HEK293 (cell line): Measurements from ENCODE around the gene YIPF2.

Experiments used
- CTCF ChIA-PET: fragments of 350-600 bp; formaldehyde crosslinking; extraction: SDS; loops from one replicate; lab custom pipeline; 2021; ENCODE audit warnings: antibody characterized with exemption; lab: Yijun Ruan, JAX
- POLR2A ChIA-PET: fragments of 300-600 bp; formaldehyde crosslinking; extraction: SDS; loops from one replicate; lab custom pipeline; 2020; ENCODE audit warnings: antibody characterized with exemption, inconsistent platforms; lab: Yijun Ruan, JAX
- H3K27ac ChIP-seq: fragments of 200-500 bp; sonication (Bioruptor generic); 2 replicates; pipeline ENCODE4 v1.5.1; 2014; ENCODE audit warnings: low read depth, low read length, control low read depth, inconsistent platforms; ENCODE audit errors: extremely low read depth
- H3K36me3 ChIP-seq, 2 experiments: fragments of 200-500 bp in 1 of 2; sonication (Bioruptor generic) in 1 of 2; 1 replicate in 1 of 2; 2 replicates in 1 of 2; pipeline ENCODE4 v1.5.1; 2014 to 2017; ENCODE audit warnings: inconsistent platforms in 2 of 2, low read length in 2 of 2; ENCODE audit not compliant: control insufficient read depth in 2 of 2, insufficient read depth in 1 of 2
- H3K4me1 ChIP-seq: fragments of 200-500 bp; sonication (Bioruptor generic); 2 replicates; pipeline ENCODE4 v1.5.1; 2014; ENCODE audit warnings: mild to moderate bottlenecking, low read length, inconsistent platforms; ENCODE audit not compliant: control insufficient read depth, insufficient read depth
- H3K4me3 ChIP-seq: 2 replicates; pipeline ENCODE4 v1.5.1; 2011; ENCODE audit warnings: low read depth, mild to moderate bottlenecking, control low read depth, low read length, moderate library complexity
- H3K9me3 ChIP-seq: fragments of 200-500 bp; sonication (Bioruptor generic); 2 replicates; pipeline ENCODE4 v1.5.1; 2014; ENCODE audit warnings: low read depth, low read length, inconsistent platforms; ENCODE audit not compliant: control insufficient read depth, insufficient read depth
- GLI2 ChIP-seq: fragments of 450-650 bp; formaldehyde crosslinking; IDR thresholded peaks from 2 replicates; pipeline ENCODE4; 2017; ENCODE audit warnings: missing biosample characterization, missing genetic modification characterization, low read depth, borderline replicate concordance
- HOXA7 ChIP-seq: sonication (generic); formaldehyde crosslinking; IDR thresholded peaks from 2 replicates; pipeline ENCODE4 v1.8.1; 2022; ENCODE audit warnings: missing genetic modification reagents, borderline replicate concordance
- HOXC10 ChIP-seq: sonication (generic); formaldehyde crosslinking; IDR thresholded peaks from 2 replicates; pipeline ENCODE4 v1.8.1; 2023; ENCODE audit warnings: mild to moderate bottlenecking, missing genetic modification reagents
- MEIS1 ChIP-seq: sonication (generic); formaldehyde crosslinking; IDR thresholded peaks from 2 replicates; pipeline ENCODE4 v1.8.1; 2022; ENCODE audit warnings: missing genetic modification reagents, mild to moderate bottlenecking, borderline replicate concordance
- OSR2 ChIP-seq: fragments of 450-650 bp; formaldehyde crosslinking; IDR thresholded peaks from 2 replicates; pipeline ENCODE4 v1.5.1; 2016; ENCODE audit warnings: missing biosample characterization, missing genetic modification characterization
- SETDB1 ChIP-seq: IDR thresholded peaks from one replicate; pipeline ENCODE4 v1.6.1; 2017; ENCODE audit warnings: mild to moderate bottlenecking, low read length, moderate library complexity, mixed read lengths; ENCODE audit not compliant: insufficient read length
- TSHZ1 ChIP-seq: fragments of 450-650 bp; formaldehyde crosslinking; IDR thresholded peaks from 2 replicates; pipeline ENCODE4 v1.5.1; 2016; ENCODE audit warnings: missing biosample characterization, missing genetic modification characterization, borderline replicate concordance
- ZNF157 ChIP-seq: fragments of 450-650 bp; formaldehyde crosslinking; IDR thresholded peaks from 2 replicates; pipeline ENCODE4 v1.5.1; 2016; ENCODE audit warnings: missing biosample characterization, missing genetic modification characterization
- ZNF274 ChIP-seq, 2 experiments: fragments of 200-500 bp in 1 of 2; fragments of 450-650 bp in 1 of 2; sonication (Bioruptor generic) in 1 of 2; formaldehyde crosslinking in 1 of 2; IDR thresholded peaks; 2 replicates each; pipeline versions ENCODE4 v1.5.1 to v1.6.1; 2014 to 2016; ENCODE audit warnings: borderline replicate concordance in 1 of 2, inconsistent platforms in 1 of 2, low read length in 1 of 2, missing biosample characterization in 1 of 2, missing genetic modification characterization in 1 of 2
- ZNF366 ChIP-seq: fragments of 450-650 bp; formaldehyde crosslinking; conservative IDR thresholded peaks from 2 replicates; pipeline ENCODE4 v1.5.1; 2016; ENCODE audit warnings: missing biosample characterization, missing genetic modification characterization
- ZNF433 ChIP-seq: fragments of 450-650 bp; formaldehyde crosslinking; IDR thresholded peaks from 2 replicates; pipeline ENCODE4 v1.5.1; 2016; ENCODE audit warnings: missing biosample characterization, missing genetic modification characterization, low read depth
- ZNF501 ChIP-seq: fragments of 450-650 bp; formaldehyde crosslinking; IDR thresholded peaks from 2 replicates; pipeline ENCODE4 v1.5.1; 2016; ENCODE audit warnings: missing biosample characterization, missing genetic modification characterization
- ZNF544 ChIP-seq: fragments of 450-650 bp; formaldehyde crosslinking; IDR thresholded peaks from 2 replicates; pipeline ENCODE4 v1.5.0; 2017; ENCODE audit warnings: missing biosample characterization, missing genetic modification characterization
- ZNF549 ChIP-seq: fragments of 450-650 bp; IDR thresholded peaks from 2 replicates; pipeline ENCODE4 v1.5.1; 2018; ENCODE audit warnings: missing biosample characterization, missing genetic modification characterization, mild to moderate bottlenecking, inconsistent platforms, moderate library complexity
- ZNF629 ChIP-seq: fragments of 450-650 bp; formaldehyde crosslinking; IDR thresholded peaks from 2 replicates; pipeline ENCODE4 v1.5.1; 2017; ENCODE audit warnings: missing biosample characterization, missing genetic modification characterization
- ZNF658 ChIP-seq: fragments of 450-650 bp; formaldehyde crosslinking; IDR thresholded peaks from 2 replicates; pipeline ENCODE4; 2016; ENCODE audit warnings: missing biosample characterization, missing genetic modification characterization
- ZNF776 ChIP-seq: fragments of 450-650 bp; formaldehyde crosslinking; IDR thresholded peaks from 2 replicates; pipeline ENCODE4 v1.5.0; 2017; ENCODE audit warnings: missing biosample characterization, missing genetic modification characterization, borderline replicate concordance
- TF ChIP-seq, protein P1 (sequence below): fragments of 450-650 bp; formaldehyde crosslinking; IDR thresholded peaks from 2 replicates; pipeline ENCODE4 v1.5.1; 2016; ENCODE audit warnings: missing biosample characterization, missing genetic modification characterization
- TF ChIP-seq, protein P2 (sequence below): fragments of 450-650 bp; IDR thresholded peaks from 2 replicates; pipeline ENCODE4 v1.5.1; 2018; ENCODE audit warnings: missing biosample characterization, mild to moderate bottlenecking, missing genetic modification characterization
- TF ChIP-seq, protein P3 (sequence below): IDR thresholded peaks from 2 replicates; pipeline ENCODE4 v1.6.1; 2011; ENCODE audit warnings: mild to moderate bottlenecking, low read depth, low read length, borderline replicate concordance
- TF ChIP-seq, protein P4 (sequence below): fragments of 450-650 bp; formaldehyde crosslinking; IDR thresholded peaks from 2 replicates; pipeline ENCODE4 v1.5.1; 2017; ENCODE audit warnings: missing biosample characterization, mild to moderate bottlenecking, missing genetic modification characterization, moderate library complexity

YIPF2 gene

GRCh38 chr19:10977742-10978092 lies 49.3 kb upstream of the YIPF2 start:
- TF ChIP-seq MEIS1 (CRISPR knock-in tag) (no peak), ZNF658 (tag by site-specific recombination) (no peak), OSR2 (no peak), HOXC10 (no peak), ZNF157 (no peak), ZNF549 (no peak), ZNF544 (no peak), ZNF776 (tag by site-specific recombination) (no peak), ZNF274 (IDR thresholded peaks at IDR 0.05; ENCODE audit: low read length) (no peak), ZNF274 (tag by site-specific recombination; IDR thresholded peaks at IDR 0.05; ENCODE audit: borderline replicate concordance) (no peak), SETDB1 (no peak), TSHZ1 (tag by site-specific recombination) (no peak), ZNF629 (tag by site-specific recombination) (no peak), GLI2 (no peak), ZNF433 (tag by site-specific recombination) (no peak), ZNF366 (tag by site-specific recombination) (no peak)
- TF ChIP-seq, protein P1, sequence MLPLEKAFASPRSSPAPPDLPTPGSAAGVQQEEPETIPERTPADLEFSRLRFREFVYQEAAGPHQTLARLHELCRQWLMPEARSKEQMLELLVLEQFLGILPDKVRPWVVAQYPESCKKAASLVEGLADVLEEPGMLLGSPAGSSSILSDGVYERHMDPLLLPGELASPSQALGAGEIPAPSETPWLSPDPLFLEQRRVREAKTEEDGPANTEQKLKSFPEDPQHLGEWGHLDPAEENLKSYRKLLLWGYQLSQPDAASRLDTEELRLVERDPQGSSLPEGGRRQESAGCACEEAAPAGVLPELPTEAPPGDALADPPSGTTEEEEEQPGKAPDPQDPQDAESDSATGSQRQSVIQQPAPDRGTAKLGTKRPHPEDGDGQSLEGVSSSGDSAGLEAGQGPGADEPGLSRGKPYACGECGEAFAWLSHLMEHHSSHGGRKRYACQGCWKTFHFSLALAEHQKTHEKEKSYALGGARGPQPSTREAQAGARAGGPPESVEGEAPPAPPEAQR (tag by site-specific recombination), result no peak
- TF ChIP-seq, protein P2, sequence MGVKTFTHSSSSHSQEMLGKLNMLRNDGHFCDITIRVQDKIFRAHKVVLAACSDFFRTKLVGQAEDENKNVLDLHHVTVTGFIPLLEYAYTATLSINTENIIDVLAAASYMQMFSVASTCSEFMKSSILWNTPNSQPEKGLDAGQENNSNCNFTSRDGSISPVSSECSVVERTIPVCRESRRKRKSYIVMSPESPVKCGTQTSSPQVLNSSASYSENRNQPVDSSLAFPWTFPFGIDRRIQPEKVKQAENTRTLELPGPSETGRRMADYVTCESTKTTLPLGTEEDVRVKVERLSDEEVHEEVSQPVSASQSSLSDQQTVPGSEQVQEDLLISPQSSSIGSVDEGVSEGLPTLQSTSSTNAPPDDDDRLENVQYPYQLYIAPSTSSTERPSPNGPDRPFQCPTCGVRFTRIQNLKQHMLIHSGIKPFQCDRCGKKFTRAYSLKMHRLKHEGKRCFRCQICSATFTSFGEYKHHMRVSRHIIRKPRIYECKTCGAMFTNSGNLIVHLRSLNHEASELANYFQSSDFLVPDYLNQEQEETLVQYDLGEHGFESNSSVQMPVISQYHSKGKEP (tag by site-specific recombination), result no peak
- Histone ChIP-seq H3K9me3 (no peaks in the 10 kb centered on the region), H3K4me3 (no peak overlapping the region), H3K4me1 (peaks cover 15% of the 10 kb centered on the region), H3K36me3 (peaks cover 0 to 5% of the 10 kb centered on the region in 2 experiments; a peak in 1 of 3 replicates), H3K27ac (no peak overlapping the region)
- CTCF ChIA-PET, result interaction anchor here (1.3 to 1.9 kb wide), 2 partner anchors 36 to 41 kb away, joined by 4 to 9 read pairs; no protein-coding TSS in a partner anchor
- POLR2A ChIA-PET, result no interaction called here

- Histone ChIP-seq H3K9me3 (no peaks in the 10 kb centered on the region), H3K36me3 (peaks cover 3 to 5% of the 10 kb centered on the region in 2 experiments; a peak in 2 of 3 replicates), H3K4me3 (no peak overlapping the region), H3K27ac (0 out of 2 replicates have a peak overlapping the region, but pooled peaks have one; percentile 12), H3K4me1 (peaks cover 15% of the 10 kb centered on the region)
- POLR2A ChIA-PET, result interaction anchor here (0.7 to 1.5 kb wide), 2 partner anchors 13 to 15 kb away, joined by 4 to 5 read pairs; no protein-coding TSS in a partner anchor
- CTCF ChIA-PET, result interaction anchor here (1.1 to 1.4 kb wide), 3 partner anchors 11 to 36 kb away, joined by 3 to 4 read pairs (median 4); no protein-coding TSS in a partner anchor
- TF ChIP-seq HOXA7 (CRISPR knock-in tag) (no peak), TSHZ1 (tag by site-specific recombination) (no peak), ZNF501 (tag by site-specific recombination) (no peak)
- TF ChIP-seq, protein P3, sequence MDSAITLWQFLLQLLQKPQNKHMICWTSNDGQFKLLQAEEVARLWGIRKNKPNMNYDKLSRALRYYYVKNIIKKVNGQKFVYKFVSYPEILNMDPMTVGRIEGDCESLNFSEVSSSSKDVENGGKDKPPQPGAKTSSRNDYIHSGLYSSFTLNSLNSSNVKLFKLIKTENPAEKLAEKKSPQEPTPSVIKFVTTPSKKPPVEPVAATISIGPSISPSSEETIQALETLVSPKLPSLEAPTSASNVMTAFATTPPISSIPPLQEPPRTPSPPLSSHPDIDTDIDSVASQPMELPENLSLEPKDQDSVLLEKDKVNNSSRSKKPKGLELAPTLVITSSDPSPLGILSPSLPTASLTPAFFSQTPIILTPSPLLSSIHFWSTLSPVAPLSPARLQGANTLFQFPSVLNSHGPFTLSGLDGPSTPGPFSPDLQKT, result no peak
- TF ChIP-seq, protein P4, sequence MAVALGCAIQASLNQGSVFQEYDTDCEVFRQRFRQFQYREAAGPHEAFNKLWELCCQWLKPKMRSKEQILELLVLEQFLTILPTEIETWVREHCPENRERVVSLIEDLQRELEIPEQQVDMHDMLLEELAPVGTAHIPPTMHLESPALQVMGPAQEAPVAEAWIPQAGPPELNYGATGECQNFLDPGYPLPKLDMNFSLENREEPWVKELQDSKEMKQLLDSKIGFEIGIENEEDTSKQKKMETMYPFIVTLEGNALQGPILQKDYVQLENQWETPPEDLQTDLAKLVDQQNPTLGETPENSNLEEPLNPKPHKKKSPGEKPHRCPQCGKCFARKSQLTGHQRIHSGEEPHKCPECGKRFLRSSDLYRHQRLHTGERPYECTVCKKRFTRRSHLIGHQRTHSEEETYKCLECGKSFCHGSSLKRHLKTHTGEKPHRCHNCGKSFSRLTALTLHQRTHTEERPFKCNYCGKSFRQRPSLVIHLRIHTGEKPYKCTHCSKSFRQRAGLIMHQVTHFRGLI (tag by site-specific recombination), result no peak
Observed at GRCh38 chr19:10976131-10976892, 47.9 kb upstream of the YIPF2 start.
